ENCODE data around the gene TGFBR3.

DNA sequence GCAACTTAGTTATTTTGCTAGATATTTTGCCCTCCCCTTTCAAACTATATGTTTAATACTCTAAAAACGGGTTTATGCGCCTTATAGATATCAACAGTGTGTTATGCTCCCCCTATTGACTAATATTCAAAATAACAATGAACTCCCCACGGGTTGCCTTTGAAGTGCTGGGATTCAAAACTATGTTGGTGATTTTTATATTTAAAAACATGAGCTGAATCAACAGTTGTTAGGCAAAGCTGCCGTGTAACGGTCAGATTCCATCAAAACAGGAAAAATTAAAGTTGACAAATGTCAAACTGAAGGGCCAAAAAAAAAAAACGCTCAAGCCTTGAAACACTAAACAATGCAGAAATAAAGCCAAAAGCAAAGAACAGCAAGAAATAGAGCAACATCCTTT lies 2.5 kb downstream of the TGFBR3 start:
- TF ChIP-seq EZH2 (IDR thresholded peaks at IDR 0.05; ENCODE audit: insufficient read depth, low read length), result no peak
- TF ChIP-seq, protein P1, sequence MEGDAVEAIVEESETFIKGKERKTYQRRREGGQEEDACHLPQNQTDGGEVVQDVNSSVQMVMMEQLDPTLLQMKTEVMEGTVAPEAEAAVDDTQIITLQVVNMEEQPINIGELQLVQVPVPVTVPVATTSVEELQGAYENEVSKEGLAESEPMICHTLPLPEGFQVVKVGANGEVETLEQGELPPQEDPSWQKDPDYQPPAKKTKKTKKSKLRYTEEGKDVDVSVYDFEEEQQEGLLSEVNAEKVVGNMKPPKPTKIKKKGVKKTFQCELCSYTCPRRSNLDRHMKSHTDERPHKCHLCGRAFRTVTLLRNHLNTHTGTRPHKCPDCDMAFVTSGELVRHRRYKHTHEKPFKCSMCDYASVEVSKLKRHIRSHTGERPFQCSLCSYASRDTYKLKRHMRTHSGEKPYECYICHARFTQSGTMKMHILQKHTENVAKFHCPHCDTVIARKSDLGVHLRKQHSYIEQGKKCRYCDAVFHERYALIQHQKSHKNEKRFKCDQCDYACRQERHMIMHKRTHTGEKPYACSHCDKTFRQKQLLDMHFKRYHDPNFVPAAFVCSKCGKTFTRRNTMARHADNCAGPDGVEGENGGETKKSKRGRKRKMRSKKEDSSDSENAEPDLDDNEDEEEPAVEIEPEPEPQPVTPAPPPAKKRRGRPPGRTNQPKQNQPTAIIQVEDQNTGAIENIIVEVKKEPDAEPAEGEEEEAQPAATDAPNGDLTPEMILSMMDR (IDR thresholded peaks at IDR 0.05; ENCODE audit: insufficient read depth, low read depth, low read length), result peak; percentile 35

Data from astrocyte (in vitro differentiated cells and primary cell).